ENCODE data around the gene ALOX12.
"Not testable (repeated sequence)": the region's sequence is repeated elsewhere in the genome, so short reads cannot be mapped to it uniquely, and the experiment has no call there.

ALOX12 gene, protein sequence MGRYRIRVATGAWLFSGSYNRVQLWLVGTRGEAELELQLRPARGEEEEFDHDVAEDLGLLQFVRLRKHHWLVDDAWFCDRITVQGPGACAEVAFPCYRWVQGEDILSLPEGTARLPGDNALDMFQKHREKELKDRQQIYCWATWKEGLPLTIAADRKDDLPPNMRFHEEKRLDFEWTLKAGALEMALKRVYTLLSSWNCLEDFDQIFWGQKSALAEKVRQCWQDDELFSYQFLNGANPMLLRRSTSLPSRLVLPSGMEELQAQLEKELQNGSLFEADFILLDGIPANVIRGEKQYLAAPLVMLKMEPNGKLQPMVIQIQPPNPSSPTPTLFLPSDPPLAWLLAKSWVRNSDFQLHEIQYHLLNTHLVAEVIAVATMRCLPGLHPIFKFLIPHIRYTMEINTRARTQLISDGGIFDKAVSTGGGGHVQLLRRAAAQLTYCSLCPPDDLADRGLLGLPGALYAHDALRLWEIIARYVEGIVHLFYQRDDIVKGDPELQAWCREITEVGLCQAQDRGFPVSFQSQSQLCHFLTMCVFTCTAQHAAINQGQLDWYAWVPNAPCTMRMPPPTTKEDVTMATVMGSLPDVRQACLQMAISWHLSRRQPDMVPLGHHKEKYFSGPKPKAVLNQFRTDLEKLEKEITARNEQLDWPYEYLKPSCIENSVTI

DNA sequence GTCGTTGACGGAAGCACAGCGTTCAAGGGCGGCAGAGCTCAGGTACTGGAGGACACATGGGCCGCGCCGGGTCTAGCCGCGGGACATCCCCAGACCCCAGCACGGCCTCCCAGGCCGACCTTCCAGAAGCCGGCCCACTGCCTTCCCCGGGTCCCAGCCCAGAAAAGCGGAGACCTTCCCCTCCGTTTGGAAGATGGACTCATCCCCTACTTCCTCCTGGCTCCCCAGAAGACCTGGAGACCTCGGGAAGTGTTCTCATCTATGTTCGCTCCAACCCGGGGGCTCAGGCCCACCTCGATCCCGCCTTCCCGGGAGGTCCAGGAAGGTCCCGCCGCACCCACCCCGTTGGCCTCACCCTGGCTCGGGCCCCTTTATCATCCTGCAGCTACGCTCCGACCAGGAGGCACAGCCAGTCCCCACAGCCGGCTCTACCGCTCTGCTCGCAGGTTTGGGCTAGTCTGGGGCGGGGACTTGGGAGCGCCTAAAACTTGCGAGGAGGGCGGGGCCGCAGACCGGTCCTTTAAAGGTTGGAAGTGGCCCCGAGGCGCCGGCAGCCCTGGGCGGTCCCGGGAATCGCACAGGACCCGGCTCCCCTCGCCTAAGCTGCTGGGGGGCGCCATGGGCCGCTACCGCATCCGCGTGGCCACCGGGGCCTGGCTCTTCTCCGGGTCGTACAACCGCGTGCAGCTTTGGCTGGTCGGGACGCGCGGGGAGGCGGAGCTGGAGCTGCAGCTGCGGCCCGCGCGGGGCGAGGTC lies at the start of gene ALOX12:
Gene ALOX12, plus strand, starts transcription at position 550 of the 756 bp plus-strand sequence. Its CDS starts 69 bp downstream, at position 619.
- DNase-seq = no peak

DNA sequence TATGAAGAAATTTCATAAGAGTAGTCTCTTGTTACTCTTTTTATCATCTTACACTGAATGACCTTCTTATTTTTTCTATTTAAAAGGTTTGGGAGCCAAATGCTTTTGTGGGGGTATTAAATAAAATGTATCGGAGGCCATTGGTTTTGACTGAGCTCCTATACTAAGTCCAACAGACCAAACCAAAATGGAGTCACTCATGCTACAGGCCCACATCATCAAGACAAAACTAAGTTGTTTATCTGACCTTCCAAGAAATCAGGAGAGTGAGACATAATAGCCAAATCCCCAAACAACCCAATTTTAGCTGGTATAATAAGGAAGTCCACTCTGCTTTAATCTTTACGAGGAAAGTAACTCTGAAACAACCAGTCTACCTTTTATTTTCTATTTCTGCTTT lies 48.1 kb upstream of the ALOX12 start:
- DNase-seq = no peak

DNA sequence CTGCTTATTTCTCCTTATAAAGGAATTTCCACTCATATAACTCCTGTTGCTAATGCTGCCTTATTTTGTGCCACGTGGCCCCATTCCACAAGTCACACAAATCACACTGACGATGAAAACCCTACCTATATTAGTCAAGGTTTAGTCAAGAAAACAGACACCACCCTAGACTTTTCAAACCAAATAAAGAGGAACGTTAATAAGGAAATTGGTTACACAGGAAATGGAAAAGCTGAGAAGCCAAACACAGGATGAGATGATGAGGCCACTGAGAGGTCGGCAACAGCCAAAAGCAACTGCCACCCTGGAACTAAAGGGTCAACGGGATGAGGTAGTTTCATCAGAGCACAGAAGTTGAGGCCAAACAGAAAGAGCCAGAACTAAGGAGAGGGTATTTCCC lies 47.3 kb upstream of the ALOX12 start:
- no peak for DNase-seq

- DNase-seq = no peak
These were observed 46.9 kb upstream of the ALOX12 start for GRCh38 chr17:6948976-6949375.

DNA sequence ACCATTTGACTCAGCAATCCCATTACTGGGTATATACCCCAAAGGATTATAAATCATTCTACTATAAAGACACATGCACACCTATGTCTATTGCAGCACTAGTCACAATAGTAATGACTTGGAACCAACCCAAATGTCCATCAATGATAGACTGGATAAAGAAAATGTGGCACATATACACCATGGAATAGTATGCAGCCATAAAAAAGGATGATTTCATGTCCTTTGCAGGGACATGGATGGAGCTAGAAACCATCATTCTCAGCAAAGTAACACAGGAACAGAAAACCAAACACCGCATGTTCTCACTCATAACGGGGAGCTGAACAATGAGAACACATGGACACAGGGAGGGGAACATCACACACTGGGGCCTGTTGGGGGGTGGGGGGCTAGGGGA lies 44.9 kb upstream of the ALOX12 start:
- DNase-seq = not testable (repeated sequence)

- DNase-seq = no peak
These were observed 42.2 kb upstream of the ALOX12 start for GRCh38 chr17:6953689-6954088.

DNA sequence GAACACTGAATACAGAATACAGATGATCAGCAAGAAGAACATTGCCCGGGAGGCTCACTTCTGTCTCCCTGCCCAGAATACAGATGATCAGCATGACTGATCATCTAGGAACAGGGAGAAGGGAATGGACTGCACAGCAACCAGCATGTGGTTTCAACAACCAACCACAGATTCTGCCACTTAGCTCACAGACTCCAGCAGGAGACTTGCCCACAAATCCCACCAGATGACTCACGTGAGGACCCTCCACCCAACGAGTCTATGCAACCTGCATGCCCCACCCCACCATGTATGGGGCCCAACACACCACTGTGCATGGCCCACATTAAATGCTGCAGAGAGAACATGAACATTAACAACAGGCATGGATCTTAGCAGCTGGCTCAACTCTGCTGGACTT lies 36.1 kb upstream of the ALOX12 start:
- DNase-seq = no peak

- no peak for DNase-seq
These were observed 26.5 kb upstream of the ALOX12 start for GRCh38 chr17:6969323-6969726.

DNA sequence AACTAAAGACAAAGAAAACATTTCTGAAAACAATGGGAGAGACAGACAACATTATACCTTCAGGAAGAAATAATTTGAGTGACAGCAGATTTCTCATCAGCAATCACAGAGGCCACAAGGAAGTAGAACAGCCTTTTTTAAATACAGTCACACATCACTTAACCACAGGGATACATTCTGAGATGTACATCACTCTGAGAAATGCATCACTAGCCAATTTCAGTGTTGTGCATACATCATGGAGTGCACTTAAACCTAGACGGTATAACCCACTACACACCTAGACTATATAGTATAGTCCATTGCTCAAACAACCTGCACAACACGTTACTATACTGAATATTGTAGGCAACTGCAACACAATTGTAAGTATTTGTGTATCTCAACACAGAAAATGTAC lies 24.9 kb upstream of the ALOX12 start:
- DNase-seq = no peak

DNA sequence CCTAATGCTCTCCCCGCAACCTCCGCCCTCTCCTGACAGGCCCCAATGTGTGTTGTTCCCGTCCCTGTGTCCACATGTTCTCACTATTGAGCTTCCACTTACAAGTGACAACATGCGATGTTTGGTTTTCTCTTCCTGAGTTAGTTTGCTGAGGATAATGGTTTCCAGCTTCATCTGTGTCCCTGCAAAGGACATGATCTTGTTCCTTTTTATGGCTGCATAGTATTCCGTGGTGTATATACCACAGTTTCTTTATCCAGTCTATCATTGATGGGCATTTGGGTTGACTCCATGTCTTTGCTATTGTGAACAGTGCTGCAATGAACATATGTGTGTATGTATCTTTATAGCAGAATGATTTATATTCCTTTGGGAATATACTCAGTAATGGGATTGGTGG lies 16.4 kb upstream of the ALOX12 start:
- not testable (repeated sequence) for DNase-seq

- no peak for DNase-seq
These were observed 14.4 kb upstream of the ALOX12 start for GRCh38 chr17:6981426-6981825.

DNA sequence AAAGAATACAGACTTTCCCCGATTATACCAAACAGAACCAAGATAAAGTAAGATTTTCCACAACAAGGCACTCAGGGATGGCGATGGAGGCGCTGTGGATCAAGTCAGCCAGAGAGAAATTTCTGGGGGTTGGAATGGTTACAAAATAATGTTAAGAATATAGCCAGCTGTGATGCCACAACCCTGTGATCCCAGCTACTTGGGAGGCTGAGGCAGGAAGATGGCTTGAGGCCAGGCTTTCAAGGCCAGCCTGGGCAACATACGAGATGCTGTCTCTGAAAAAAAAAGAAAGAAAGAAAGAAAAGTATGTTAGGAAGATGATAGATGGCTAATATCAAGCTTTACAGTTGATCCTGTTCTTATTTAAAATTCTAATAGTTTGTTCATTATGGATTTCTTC lies 10.6 kb upstream of the ALOX12 start:
- no peak for DNase-seq

GRCh38 chr17:6986676-6987075 lies 9.2 kb upstream of the ALOX12 start:
- DNase-seq = no peak

DNA sequence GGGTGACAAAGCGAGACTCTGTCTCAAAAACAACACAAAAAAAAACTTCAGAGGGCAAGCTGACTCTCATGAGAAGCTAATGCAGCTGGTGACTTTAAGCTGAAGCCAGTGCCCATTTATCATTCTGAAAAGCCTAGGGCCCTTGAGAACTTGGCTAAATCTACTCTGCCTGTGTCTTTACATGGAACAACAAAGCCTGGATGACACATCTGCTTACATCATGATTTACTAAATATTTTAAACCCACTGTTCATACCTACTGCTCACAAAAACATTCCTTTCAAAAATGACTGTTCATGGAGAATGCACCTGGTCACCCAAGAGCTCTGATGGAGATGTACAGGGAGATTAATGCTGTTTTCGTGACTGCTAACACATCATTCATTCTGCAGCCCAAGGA lies 6.1 kb upstream of the ALOX12 start:
- no peak for DNase-seq

- DNase-seq = not testable (repeated sequence)
These were observed 2.2 kb upstream of the ALOX12 start for GRCh38 chr17:6993613-6994056.

DNA sequence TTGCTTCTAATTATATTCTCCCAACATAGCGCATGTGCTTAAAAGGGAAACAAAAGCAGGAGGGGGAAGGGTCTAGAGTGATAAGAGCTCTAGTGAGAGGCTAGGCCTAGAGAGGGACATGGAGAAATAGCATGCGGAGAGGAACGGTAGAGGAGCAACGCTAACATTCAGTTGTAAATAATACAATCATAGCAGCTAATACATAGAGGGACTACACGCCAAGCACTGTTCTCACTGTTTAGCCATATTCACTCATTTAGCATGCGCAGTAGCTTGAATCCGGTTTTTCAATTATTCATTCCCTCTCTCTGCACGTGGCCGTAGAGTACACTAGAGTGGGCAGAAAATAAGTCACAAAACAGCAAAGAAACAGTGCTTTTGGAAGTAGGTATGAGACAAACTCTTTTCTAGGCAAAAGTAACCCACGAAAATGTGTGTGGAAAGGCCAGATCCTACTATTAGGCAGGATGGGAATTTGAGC lies 1.7 kb upstream of the ALOX12 start:
- no peak for DNase-seq

DNA sequence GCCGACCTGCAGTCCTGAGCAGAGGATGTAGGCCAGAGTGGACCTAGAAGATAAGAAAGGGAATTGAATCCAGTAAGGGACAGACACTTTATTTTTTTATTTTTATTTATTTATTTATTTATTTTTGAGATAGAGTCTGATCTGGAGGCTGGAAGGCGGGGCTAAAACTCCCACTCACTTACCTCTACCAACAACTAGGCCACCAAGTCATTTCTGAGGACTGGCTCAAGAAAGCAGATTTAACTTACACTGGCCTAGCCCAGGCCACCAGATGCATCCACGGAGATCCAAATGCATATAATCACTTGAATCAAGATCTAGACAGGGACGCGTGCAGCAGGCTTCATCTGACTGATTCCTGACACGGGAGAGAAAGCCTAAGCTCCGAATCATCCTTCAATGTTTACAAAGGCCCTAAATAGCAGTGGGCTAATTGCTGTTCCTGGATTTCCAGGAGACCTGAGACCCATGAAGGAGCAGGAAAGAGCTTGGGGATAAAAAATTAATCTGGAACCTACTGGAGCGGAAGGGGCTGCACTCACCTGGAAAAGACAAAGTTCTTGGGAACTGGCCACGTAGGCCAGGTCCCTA lies 1.1 kb upstream of the ALOX12 start:
- DNase-seq = no peak

DNA sequence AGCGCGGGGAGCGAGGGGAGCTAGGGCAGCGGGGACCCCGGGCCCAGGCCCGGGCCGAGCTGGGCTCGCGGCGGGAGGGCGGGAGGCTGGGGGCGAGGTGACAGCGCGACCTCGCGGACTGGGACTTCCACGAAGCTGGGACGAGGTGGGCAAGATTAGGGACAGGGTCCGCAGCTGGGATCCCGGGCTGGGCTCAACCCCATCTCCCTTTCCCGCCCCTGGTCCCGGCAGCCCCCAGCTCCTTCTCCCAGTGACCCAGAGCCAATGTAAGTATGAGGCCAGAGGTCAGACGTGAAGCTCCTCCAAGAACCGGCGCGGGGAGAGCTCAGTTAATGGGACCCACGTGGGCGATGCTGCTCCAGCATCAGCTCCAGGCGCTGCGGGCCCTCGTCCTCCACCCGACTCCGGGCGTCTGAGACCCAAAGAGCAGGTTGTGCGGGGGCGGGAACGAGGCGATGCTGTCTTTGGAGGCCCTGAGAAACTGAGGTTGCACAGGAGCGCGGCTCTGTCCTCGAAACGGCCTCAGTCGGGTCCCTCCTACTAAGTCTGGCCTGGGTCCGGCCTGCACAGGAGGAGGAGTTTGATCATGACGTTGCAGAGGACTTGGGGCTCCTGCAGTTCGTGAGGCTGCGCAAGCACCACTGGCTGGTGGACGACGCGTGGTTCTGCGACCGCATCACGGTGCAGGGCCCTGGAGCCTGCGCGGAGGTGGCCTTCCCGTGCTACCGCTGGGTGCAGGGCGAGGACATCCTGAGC lies 585 bp downstream of the ALOX12 start:
- DNase-seq = no peak

DNA sequence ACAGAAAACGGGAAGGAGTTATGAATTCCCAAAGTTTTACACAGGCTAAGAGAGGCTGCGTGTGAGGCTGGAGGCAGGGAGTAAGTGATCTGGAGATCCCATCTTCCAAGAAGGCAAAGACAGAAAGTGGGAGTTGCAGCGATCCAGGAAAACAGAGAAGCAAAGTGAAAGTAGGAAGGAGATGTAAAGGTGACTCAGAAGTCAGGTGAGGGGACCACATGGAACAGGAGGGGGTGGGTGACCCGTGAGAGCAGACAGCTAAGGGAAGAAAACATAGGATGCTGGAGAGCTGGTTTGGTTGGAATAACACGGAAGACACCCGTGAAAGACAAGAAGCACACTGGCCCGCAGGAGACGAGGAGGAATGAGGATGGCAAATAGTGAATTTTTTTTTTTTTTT lies 1.3 kb downstream of the ALOX12 start:
- no peak for DNase-seq

DNA sequence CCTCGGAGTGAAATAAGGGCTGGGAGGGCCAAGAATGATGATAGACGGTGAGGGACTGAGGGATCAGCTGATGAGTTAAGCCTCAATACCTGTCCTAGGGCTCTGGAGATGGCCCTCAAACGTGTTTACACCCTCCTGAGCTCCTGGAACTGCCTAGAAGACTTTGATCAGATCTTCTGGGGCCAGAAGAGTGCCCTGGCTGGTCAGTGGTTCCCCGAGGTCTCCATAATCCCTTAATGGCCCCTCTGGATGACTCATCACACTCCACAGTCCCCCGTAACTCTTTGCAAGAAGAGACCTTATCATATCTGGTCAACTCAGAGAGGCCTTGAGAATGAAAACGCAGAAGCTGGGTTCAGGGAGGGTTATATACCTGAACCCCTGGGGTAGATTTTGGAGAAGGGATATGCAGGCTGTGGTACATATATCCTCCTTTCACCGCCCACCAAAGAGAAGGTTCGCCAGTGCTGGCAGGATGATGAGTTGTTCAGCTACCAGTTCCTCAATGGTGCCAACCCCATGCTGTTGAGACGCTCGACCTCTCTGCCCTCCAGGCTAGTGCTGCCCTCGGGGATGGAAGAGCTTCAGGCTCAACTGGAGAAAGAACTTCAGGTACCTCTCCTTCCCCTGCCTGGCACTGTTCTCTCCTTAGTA lies 3.1 kb downstream of the ALOX12 start:
- no peak for DNase-seq

GRCh38 chr17:7001318-7001961 lies 5.6 kb downstream of the ALOX12 start:
- DNase-seq = no peak

All from 8988T (cell line).